NCI-H1694 (cell line): ENCODE data around the gene ATF3.
"Not testable (repeated sequence)": the region's sequence is repeated elsewhere in the genome, so short reads cannot be mapped to it uniquely, and the experiment has no call there.

Source experiments
- DNase-seq: peaks from one replicate; lab custom pipeline; 2025; lab: John Stamatoyannopoulos, UW

The ATF3 gene

DNA sequence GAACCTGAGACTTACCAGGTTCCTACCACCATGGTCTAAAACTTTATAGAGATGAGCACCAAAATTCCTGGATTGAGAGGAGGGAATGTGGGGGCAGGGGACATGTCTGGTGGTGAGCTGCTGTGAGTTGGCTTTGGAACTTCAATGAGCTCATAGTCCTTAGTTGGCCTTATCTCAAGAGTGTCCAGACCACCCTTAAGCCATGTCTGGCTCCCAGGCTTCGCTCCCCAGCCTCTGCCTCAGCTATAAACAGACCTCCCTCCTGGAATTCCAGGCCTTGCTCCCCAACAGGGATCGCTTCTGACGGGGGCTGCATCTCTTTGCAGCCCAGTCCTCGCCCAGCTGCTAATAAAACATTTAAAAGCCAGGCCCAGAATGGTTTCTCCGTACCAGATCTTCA lies 19.5 kb downstream of the ATF3 start:
- DNase-seq: no peak

DNA sequence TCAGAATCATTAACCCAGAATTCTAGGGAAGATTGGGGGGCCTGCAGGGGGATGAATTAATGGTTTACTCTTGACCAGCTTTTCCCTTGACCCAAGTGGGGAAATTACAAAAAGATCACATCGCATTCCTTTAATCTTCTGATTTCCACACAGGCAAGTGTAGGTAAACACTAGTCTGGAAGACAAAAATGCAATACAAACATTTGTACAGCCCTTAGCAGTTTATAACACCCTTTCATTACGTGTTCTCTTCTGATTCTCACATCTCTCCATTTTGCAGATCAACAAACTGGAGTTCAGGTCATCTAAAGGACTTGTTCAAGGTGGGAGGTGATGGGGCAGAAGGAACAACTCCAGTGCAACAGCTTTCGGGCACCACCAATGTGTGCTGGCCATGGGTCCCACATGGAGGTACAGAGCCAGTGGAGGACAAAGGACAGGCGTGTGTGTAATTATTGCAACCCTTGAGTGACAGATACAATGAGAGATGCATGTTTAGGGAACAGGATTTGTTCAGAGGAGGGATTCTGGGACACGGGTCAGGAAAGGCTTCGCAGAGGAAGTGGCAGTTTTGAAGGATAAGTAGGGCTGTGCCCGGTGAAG lies 20.4 kb downstream of the ATF3 start:
- DNase-seq: no peak

DNA sequence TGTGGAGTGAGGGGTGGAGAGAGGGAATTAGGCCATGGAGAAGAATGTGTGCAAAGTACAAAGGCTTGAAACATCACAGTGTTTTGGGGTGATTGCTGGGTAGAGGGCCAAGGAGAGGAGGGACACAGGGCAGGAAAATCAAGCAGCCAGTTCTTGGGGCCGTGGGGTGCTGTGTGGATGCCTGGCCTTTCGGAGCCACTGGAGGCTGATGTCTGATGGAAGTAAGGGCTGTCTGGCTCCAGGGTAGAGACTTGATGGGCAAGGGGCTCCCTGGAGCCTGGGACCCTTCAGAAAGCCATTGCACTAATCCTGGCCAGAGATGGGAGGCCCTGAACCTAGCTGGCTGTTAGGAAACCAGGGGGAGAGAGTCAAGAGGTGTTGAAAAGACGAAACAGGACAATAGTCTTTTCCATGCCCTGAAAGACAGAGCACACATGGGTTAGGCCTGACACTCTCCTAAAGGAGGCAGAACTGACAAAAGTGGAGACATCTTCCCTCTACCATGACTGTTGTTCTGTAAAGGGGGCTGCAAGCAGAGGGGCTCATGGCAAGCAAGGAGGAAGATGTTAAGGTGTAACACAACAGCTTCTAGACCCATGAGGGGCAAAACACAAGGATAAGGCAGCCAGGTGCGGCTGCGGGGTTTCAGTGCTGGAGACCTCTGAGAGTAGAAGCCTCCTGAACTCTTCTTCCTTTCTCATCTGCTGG lies 21.0 kb downstream of the ATF3 start:
- DNase-seq: no peak

DNA sequence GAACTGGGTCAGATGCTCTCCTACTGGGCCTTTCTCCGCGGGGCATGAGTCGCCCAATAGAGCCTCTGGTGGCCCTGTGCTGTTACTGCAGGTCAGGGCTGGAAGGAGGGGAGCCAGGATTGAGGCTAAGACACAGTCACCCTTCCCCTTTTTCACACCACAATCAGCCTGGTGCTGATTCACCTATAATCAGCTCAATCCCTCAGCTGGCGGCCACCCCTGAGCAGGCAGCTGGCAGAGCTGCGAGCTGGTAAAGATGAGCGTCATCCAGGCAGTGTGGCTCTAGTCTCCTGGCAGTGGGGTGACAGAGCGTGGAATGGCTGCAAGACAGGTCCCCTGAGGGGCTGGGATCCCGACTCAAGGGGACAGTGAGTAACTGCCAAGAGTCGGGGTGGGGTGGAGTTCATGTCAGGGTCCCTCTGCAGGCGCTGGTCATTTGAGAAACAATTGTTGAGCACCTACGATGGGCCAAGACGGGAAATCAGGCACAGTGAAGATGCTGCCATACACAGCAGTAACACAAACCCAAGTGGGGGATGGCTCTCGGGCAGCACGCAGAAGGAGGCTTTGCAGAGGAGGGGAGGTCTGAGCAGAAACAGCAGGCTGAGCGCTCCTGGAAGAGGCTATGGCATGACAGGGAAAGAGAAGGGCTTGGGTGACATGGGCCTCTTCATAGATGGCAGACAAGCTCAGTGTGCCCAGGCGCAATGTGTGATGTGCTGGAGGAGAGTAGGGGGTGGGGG lies 21.8 kb downstream of the ATF3 start:
- no peak for DNase-seq

DNA sequence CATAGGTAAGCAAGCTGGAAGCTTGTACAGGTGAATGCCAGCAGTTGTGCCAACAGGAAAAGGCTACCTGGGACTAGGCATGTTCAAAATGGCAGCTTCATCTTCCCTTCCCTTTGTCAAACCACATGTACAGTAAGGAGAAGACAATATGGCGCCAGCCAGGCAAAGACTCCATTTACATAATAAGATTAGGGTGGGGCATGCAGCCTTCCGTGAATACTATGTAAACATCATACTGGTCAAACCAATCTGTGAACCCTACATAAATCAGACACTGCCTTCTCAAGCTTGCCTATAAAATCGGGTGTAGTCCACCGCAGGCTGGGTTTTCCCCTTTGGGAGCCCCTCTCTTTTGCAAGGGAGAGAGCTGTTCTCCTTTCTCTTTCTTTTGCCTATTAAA lies 24.6 kb downstream of the ATF3 start:
- no peak for DNase-seq

DNA sequence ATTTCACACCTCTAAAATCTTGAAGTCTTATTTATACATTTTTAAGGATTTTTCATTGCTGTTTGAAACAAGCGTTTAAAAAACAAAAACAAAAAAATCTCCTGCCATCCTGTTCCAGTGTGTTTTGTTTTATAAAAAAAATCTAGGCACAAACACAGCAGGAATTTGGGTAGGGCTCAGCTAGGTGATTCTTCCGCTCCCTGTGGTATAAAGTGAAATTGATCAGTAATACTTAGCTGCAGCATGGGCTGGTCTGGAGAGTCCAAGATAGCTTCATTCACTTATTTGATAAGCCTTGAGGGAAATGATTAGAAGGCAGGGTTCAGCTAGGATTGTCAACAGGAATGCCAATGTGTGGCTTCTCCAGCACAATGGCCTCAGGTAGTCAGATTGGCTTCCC lies 25.7 kb downstream of the ATF3 start:
- no peak for DNase-seq

DNA sequence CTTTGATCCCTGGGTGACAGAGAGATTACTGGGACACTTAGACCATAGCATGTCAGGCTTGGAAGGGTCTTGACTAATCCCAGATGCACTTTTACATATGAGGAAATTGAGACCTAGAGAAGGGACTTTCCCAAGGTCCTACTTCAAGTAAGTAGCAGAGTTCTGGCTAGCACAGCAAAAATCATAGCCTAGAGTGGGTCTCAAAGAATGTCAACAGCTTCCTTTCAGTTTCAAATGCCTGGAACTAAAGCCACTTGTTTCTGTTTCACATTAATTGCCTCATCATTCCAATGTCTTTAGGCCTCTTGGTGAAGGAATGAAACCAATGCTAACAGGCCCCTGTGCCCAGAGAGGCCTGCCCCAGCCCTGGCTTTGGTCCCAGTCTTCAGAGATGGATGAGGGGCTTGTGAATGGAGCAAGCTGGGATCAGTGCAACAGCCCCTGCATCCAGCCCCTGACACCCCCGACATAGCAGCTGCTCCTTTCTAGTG lies 26.6 kb downstream of the ATF3 start:
- no peak for DNase-seq

DNA sequence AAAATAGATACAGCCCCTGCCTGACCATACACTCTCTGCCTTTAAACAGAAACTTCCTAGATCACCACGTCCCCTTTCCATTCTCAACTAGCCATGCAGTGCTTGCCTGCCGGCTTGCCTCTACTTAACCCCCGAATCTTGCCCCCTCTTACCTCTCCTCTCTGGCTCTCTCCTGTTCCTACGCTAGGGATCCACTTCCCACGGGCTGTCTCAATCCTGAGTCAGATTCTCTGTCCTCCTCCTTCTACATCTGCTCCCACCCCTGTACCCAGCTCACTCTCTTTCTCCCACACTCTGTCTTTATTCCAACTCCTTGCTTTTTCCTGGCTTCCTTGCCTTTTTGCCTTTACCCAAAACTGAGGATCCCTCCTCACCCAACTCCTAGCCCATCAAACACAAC lies 29.3 kb downstream of the ATF3 start:
- no peak for DNase-seq

DNA sequence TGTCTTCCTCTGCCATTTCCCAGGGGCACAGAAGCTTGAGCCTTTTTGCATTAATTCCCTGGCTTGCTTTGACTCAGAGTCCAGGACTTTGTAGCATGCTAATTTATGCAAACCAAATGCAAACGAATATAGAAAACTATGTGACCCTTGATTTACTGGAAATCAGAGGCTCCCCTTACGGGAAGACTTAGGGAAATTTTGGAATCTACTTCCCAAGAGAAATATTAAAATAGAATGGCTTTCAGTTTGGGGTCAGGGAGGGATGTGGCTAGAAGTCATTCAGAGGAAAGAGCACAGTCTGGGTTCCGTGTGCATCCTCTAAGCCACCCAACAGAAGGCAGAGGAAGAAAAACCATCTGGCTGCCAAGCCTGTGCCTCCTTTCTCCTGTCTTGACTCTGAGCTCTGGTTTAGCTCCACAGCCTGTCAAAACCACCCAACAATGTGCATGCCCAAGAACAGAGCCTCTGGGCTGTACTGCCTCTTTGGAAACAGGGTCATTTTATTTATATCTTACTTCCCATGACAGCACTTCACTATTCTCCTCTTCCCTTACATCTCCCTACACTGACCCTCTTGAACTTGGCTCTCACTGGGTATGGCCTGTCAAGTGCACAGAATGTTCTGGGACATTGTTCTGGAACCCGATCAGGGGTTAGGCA lies 30.1 kb downstream of the ATF3 start:
- DNase-seq: no peak

DNA sequence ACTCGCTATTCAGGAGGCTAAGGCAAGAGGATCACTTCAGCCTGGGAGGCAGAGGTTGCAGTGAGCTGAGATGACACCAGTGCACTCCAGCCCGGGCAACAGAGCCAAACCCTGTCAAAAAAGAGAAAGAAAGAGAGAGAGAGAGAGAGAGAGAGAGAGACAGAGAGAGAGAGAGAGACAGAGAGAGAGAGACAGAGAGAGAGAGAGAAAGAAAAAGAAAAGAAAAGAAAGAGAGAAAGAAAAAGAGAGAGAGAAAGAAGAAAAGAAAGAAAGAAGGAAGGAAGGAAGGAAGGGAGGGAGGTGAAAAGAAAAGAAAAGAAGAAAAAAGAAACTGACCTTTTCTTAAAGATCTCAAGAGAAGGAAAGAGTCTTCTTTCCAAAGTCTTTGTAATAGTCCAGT lies 31.0 kb downstream of the ATF3 start:
- not testable (repeated sequence) for DNase-seq

DNA sequence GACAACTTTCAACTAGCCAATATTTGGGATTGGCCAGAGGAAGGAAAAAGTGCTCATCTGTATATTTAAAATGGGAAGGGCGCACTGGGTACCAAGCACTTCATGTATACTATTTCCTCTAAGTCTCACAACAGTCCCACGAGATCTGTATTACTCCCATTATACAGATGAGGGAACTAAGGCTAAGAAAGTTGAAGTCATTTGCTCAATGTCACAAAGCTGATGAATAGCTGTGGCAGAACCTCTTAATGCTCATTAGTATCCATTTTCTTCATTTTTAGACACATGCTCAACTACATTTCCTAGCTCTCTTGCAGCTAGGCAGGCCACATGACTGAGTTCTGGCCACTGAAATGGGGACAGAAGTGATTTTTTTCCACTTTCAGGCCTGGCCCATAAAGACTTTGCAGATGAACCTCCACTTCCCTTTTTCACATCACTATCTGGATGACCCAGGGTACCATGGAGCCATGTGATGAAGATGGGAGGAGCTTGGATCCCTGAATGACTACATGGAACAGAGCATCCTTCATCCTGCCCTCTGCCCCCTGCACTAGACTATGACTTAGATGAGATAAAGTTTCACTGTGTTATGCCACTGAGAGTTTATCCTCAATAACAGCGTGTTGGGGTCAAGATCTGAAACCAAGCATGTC lies 31.8 kb downstream of the ATF3 start:
- DNase-seq: no peak

DNA sequence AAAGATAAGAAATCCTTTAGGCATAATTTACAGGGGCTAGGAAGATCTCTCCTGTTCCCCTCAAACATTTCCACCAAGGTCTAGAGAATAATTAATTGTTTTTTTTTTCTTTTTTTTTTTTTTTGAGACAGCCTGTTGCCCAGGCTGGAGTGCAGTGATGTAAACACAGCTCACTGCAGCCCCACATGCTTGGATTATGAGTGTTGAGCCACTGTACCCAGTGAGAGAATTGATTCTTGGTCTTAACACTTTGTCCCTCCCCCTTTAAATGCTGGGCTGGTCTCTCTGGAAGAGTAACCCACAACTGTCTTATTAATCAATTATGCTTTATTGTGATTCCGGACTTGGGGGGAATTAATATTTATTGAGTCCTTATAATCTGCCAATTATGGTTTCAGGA lies 33.4 kb downstream of the ATF3 start:
- DNase-seq: no peak

DNA sequence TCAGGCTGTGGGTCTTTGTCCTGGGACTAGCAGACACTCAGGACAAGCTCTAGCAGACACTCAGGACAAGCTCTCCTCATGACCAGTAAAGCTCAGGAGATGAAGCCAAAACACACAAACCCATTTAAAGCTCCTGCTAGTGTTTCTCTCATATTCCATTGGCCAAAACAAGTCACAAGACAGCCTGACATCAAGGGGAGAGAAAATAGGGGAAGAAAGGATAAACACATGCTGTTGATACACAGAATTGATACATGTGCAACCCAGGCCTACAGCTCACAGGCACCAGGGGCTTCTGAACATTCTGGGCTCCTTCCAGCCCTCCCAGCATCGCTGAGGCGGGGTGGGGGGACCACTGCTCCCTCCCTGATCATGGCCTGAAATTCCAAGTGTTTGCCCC lies 35.3 kb downstream of the ATF3 start:
- DNase-seq: no peak

DNA sequence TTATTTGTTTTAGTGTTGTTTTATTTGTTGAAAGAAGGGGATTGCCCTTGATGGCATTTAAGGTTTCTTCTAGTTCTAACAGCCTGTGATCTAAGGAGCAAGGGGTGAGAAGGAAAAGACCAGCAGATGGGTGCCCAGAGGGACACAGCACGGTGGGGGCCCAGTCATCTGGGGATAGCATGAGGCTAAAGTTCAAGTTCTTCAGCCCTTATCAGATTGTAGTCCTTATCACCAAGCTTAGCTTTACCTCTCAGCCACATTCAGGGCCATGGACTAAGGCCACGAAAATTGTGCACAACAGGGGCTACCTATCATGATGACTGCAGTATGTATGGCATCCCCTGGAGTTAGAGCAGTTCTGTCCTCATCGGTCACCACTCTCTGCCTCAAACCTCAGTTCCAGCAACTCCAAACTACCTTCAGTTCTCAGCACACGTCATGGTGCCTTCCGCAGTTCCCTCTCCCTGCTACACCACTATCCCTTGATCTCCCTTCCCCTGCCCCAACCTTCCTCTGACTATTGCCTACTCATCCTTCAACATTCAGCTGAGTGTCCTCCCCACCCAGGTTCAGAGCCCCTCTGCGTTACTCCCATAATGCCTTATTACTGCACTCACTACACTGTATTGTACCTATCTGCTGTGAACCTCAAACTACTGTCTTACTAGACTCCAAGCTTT lies 36.4 kb downstream of the ATF3 start:
- no peak for DNase-seq

DNA sequence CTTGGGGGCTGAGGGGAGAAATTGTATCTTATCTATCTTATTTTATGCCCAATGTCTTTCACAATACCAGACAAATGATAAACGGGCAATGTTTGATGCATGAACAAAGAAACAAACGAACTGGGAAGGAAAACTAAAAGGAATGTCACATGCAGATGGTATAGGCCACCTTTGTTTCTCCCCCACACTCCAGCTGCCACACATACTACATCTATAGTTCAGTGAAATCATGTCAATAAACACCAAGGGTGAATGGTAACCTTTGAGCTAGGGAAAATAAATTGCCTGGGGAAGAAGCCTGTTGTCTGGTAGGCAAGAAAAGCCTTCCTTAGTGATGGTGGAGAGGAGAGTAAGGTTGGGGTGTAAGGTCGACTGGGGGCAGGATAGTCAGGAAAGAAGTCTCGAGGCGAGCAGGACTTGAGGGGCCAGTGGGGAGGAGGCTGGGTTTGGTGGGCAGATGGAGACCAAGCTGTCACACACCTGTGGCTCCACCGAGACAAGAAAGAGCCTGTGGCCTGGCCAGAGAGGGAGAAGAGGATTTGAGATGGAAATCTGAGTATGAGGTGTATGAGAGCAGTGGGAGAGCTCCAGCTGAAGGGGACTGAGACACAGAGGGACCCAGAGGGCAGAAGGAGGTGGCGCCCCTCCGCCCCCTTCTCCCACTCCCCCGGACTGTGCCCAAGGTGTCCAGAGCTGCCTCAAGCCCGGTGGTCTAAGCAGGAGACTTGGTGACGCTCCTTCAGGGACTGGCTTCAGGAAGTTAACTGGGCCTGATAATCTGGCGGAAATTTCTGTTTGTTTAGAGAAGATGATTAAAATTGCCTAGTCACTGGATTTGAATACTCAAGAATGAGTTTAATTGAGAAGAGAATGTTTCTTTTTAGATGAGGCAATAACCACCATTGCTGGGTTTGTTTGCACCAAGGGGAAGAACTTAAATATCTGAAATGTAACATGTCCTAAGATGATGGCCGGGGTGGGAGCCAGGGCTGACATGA lies 37.3 kb downstream of the ATF3 start:
- DNase-seq: no peak

DNA sequence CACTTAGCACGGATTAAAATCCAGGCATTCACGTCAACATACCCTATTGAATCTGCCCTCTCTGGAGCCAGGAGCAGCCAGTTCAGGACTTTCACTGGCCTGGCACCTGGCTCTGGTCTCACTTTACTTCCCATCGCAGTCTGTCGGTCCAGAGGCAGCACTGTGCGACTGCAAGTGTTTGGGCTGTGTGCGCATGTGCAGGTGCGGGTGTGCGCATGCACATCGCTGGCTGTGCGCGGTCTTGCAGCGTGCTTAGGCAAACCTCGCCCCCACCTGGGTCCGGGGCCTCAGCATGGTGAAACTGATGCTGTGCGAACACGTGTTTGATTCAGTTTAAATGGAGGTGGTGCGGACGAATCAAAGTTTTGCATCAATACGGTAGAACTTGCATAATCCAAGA lies 38.0 kb downstream of the ATF3 start:
- DNase-seq: no peak

DNA sequence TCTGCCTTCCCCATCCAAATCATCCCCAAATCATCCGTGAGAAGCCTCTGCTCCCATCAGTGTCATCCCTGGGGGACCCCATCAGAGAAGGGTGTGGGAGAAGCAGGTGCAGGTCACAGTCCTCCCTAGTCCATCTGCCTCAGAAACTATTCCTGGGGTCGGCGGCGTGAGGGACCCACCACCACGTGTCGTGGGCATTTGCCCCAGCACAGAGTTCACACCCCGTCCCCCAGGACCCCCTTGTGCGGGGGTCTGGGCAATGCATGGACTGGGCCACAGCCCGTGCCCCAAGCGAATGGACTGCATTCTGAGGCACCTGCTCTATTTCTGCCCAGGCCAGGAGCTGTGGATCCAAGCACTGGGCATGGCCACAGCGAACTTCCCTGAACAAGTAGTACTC lies 38.4 kb downstream of the ATF3 start:
- DNase-seq: no peak

DNA sequence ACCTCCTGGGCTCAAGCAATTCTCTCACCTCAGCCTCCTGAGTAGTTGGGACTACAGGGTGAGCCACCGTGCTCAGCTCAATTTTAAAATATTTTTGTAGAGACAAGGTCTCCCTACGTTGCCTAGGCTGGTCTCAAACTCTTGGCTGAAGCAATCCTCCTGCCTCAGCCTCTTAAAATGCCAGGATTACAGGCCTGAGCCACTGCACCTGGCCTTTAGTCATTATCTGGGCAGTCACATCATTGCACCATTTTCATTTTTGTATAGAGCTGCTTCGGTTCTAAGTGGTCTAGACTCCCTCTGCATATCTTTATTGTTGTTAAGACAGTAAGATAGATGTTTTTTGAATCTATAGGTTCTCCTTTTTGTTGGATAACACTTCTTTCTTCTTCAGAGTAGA lies 39.9 kb downstream of the ATF3 start:
- no peak for DNase-seq

DNA sequence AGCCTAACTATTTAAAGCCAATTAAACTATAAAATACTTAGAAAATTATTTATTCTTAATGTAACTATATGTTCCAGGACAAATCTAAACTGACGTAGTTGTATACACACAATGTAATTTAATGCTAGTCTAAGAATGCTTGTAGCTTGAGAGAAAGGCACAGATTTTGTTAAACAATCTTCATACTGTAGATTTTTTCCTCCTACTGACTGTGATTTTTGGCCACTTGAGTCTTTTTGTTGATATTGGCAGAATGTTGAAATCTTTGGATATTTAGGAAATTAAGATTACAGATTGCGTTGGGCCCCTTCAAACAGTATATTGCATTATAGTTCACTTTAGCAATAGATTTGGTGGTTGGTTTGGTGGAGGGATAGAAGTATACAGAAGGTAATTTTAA lies 40.5 kb downstream of the ATF3 start:
- no peak for DNase-seq

DNA sequence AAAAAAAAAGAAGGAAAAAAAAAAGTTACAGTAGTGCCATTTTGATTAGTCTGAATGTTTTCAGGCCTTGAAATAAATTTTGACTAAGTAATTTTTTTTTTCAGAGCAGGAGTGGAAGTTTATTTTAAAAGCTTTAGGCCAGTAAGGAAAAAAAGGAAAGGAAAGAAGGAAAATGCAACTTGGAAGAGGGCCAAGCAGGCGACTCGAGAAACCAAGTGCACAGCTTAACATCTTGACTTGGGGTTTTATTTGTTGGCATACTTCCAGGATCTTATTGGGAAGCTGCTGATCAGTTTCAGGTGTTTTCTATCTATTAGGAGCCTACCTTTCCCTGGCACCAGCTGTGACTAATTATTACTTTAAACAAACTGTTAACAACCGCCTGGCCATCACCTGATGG lies 41.7 kb downstream of the ATF3 start:
- DNase-seq: no peak
